ENCODE results near the gene CDK5R1.
A peak's percentile ranks its signal among the peaks of the same experiment; 100 is the strongest.

Gene CDK5R1

GRCh38 chr17:32471652-32472051, 15.1 kb upstream of the CDK5R1 start:
- DNase-seq (ENCODE audit: low read depth) = no peak

GRCh38 chr17:32475258-32475657, 11.5 kb upstream of the CDK5R1 start:
- no peak for DNase-seq (ENCODE audit: low read depth)

- no peak for DNase-seq (ENCODE audit: low read depth)
Observed at GRCh38 chr17:32477220-32477619, 9.6 kb upstream of the CDK5R1 start.

DNA sequence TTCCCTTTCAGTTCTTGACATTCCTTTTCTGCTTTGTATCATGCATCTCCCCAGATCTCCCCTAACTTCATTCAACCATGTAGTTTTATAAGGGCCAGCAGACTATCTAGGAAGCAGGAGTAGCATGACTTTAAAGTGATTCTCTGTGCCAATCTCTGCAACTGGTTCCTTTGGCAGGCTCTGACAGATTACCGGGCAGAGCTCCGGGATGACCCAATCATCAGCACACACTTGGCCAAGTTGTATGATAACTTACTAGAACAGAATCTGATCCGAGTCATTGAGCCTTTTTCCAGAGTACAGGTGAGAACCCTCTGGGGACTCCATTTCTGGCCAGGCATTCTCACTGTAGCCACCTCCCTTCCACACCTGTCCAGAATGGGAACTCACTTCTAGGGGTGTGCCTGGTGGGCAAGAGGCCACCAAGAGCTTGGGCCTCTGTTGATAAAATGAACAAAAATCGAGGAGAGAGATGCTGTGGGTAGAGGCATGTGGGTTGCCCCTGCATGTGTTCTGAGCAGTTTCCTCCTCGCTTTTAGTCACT, 7.6 kb upstream of the CDK5R1 start:
- DNase-seq (ENCODE audit: low read depth) = no peak

DNA sequence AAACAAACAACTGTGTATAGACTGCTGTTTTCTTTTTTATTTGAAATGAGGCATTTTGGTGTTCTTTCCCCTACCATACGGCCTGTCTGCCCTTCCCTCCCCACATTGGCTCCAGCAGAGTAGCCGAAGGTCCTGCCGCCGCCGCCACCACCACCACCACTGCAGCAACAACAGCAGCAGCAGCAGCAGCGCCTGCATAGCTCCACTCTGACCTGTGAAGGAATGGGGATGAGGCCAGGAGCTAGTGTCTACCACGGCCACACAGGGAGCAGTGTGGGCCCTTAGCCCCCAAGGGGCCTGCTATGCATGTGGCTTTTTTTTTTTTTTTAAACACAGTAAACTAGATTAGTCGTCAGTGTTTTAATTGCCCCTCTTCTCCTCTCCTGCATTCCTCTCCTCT, 5.6 kb upstream of the CDK5R1 start:
- no peak for DNase-seq (ENCODE audit: low read depth)

- no peak for DNase-seq (ENCODE audit: low read depth)
Observed at GRCh38 chr17:32482568-32483320, 4.0 kb upstream of the CDK5R1 start.

DNA sequence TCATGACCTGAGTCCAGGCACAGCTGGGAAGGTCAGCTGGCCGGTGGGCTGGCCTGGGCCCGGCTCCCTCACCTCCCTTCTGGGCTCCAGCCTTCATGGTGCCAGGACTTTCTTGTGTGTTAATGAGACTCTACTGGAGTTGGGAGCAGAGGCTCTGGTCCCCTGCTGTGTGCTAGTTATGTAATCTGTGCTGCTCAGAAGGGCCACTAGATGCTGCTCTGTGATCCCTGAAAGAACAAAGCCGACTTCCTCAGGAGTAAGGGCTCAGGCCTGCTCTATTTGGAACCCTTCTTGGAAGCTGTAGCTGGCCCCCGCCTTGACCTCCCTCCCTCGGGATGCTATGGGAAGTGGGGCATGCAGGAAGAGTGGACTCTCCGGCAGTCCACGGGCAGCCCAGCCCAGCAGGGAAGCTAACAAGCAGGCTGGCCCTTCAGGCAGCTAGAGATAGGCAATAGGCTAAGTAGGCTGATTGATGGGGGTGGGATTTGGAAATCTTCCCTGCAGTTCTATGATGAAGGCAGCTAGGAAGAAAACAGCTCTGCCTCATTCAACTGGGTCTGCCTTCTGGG, 3.3 kb upstream of the CDK5R1 start:
- no peak for DNase-seq (ENCODE audit: low read depth)

- no peak for DNase-seq (ENCODE audit: low read depth)
Observed at GRCh38 chr17:32484041-32484461, 2.7 kb upstream of the CDK5R1 start.

DNA sequence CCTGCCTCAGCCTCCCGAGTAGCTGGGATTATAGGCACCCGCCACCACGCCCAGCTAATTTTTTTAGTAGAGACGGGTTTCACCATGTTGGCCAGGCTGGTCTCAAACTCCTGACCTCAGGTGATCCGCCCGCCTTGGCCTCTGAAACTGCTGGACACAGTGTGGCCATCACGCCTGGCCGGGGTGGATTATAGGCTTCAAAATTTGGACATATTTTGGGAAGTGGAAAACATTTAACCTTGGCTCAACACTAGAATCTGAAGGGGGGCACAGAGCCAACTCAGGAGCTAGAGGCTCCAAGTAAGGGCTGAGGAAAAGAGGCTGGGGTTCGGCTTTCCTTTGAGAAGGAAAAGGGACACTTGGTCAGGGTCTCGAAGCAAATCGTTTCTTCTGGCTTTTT, 2.2 kb upstream of the CDK5R1 start:
- DNase-seq (ENCODE audit: low read depth) = no peak

- no peak for DNase-seq (ENCODE audit: low read depth)
Observed at GRCh38 chr17:32485261-32486110, 1.3 kb upstream of the CDK5R1 start.

DNA sequence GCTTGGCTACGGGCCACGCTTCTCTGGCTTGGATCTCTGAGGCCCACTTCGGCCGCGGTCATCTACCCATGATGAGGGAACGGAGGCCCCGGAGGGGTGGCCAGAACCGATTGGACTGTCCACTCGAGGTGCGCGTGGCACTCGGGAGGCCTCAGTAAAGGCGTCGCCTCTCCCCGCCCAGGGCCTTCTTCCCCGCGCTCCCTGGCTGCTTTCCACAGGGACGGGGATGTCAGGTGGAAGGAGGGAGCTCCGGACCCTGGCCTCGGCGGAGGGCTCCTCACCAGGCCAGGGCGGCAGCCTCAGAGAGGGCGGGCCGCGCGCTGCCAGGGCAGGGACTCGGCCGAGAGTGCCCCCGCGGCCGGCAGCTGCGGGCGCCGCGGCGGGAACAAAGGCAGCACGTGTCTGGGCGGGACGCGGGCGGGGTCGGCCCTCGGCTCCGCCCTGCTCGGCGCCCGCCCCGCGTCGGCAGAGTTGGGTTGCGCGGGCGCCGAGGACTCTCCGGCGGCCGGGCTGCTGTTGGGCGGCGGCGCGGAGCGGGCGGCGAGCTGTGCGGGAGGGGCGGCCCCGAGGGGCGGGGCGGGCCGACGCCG, 587 bp upstream of the CDK5R1 start:
- peak; percentile 74 for DNase-seq (ENCODE audit: low read depth)

- no peak for DNase-seq (ENCODE audit: low read depth)
Observed at GRCh38 chr17:32487473-32488176, 832 bp downstream of the CDK5R1 start.

- no peak for DNase-seq (ENCODE audit: low read depth)
Observed at GRCh38 chr17:32488177-32488542, 1.4 kb downstream of the CDK5R1 start.

DNA sequence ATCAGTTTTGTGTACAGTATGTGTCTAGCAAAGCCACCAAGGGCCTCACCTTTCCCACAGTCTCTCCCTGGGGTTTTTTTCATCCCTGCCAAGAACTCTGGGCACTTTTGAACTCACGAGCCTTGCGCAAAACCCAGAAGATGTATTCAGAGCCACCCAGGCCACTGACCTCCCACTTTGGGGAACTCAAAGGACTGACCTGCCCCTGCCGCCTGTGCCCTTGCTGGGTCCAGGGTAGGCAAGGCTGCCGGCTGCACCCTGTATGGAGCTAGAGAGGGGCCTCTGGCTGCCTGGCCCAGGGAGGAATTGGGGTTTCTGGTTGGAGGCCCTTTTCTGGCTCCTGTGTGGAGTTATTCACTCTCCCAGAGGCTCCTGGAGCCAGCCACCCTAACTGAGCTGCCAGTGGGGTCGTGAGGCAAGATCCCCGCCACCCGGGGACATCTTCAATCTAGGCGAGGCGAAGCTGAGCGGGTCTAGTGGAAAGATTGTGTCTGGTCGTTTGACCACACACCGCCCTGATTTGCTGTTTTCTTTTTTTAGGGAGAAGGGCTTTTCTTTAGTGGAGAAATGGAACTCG, 1.9 kb downstream of the CDK5R1 start:
- DNase-seq (ENCODE audit: low read depth) = no peak

- no peak for DNase-seq (ENCODE audit: low read depth)
Observed at GRCh38 chr17:32489320-32490100, 2.7 kb downstream of the CDK5R1 start.

DNA sequence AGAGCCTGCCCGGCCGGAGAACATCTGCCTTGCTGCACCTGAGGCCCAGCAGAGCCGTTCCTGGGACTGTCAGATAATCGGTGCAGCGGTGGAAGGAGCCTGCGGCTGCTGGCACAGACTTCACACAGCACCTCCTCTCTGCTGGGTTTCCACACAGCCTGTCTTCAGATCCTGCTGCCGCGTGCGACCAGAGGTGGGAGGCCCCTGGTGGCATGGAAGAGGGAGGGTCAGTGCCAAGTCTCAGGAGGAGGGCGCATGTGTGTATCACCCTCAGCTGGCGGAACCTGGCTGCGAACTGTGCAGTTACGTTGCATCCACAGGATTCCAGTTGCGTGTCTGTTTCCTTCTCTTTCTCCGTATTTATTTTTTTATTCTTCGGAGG, 3.3 kb downstream of the CDK5R1 start:
- DNase-seq (ENCODE audit: low read depth) = no peak

GRCh38 chr17:32491371-32492263, 4.8 kb downstream of the CDK5R1 start:
- DNase-seq (ENCODE audit: low read depth) = no peak

- DNase-seq (ENCODE audit: low read depth) = no peak
Observed at GRCh38 chr17:32492264-32492589, 5.4 kb downstream of the CDK5R1 start.

DNA sequence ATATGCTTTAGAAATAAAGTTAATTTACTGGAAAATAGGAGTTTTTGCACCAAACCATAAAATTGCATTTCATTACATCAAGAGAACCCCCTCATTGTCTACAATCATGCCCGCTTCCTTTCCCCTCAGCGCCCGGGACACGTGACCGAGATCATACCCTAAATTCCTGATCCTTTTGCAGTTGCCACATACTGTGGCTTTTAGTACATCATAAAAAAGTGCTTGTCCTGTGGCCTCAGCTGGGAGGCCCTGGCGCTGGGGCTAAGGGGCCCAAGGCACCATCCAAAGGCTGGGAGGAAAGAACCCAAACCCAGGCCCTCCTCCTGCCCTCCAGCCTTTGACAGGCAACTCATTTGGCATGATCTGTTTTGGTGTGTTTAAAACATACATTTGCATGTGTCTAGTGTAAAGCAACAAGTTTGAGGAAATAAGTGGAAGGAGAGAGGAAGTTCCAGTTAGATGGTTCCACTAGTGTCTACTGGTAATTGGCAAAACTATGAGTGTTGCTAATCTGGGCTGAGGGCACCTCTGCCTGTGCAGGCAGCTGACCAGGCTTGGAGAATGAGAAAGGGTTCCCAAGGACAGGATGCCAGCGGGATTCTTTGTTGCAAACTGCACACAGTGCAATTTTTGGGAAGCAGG, 6.0 kb downstream of the CDK5R1 start:
- DNase-seq (ENCODE audit: low read depth) = no peak

Data from activated T-cell treated with anti-CD3 and anti-CD28 coated beads for 48 hours (primary cell).